ENCODE measurements around the gene FRMD6. TPM values are rescaled to one million over a fixed set of nuclear protein-coding genes. Genes with fewer than 3 reads are reported as not detected.

FRMD6 gene
- total and polyA plus RNA-seq, 8 donors, result 19.8 to 33.5 (median 28.9) TPM

DNA sequence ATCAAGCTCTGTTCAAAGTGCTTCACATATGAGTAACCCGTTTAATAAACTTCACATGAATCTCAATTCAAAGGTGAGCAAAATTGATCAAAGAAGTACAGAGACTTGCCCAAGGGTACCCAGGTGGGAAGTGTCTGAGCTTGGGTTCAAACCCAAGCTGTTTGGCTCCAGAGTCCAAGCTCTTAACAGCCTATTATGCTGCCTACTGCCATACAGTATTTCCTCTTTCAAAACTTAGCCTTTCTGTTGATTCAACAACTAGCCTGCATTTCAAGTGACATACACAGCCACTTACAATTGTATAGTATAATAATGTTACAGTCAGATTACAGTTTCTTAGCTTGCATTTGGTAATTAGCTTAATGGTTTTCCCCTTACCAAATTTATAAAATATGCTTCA, 29.7 kb downstream of the FRMD6 start:
- ATAC-seq, result no peak
- intact Hi-C loops (cut with DNase I), result no loop called here

DNA sequence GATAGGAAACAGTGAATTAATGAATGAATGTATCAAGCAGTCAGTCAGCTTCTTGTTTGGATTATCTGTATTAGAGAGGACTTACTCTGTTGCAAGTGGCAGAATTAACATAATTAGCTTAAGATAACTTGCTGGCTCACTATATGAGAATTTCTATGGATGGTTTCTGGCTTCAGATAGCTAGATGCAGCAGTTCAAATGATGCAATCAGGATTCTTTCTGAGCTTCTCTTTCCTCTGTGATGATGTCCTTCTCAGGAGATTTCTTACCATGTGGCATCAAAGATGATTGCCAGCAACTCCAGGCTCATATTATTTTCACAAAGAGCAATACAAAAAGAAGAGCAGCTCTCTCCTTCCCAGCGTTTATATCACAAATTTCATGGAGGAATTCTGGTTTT, 30.7 kb downstream of the FRMD6 start:
- Histone ChIP-seq H3K27me3 (no peaks in the 10 kb centered on the region), H3K36me3 (no peaks in the 10 kb centered on the region), H3K27ac (no peak overlapping the region), H3K4me3 (no peak overlapping the region), H3K9me3 (no peaks in the 10 kb centered on the region), H3K4me1 (no peaks in the 10 kb centered on the region)
- intact Hi-C loops (cut with DNase I), result no loop called here
- ATAC-seq (no peak), DNase-seq (no peak)
- TF ChIP-seq, protein P1, sequence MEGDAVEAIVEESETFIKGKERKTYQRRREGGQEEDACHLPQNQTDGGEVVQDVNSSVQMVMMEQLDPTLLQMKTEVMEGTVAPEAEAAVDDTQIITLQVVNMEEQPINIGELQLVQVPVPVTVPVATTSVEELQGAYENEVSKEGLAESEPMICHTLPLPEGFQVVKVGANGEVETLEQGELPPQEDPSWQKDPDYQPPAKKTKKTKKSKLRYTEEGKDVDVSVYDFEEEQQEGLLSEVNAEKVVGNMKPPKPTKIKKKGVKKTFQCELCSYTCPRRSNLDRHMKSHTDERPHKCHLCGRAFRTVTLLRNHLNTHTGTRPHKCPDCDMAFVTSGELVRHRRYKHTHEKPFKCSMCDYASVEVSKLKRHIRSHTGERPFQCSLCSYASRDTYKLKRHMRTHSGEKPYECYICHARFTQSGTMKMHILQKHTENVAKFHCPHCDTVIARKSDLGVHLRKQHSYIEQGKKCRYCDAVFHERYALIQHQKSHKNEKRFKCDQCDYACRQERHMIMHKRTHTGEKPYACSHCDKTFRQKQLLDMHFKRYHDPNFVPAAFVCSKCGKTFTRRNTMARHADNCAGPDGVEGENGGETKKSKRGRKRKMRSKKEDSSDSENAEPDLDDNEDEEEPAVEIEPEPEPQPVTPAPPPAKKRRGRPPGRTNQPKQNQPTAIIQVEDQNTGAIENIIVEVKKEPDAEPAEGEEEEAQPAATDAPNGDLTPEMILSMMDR (IDR thresholded peaks at IDR 0.05), result no peak

More for the DNA sequence above, 29.7 kb downstream of the FRMD6 start:
- H3K27me3 ChIP-seq, result no peaks in the 10 kb centered on the region
- no peak for DNase-seq
- H3K4me1 ChIP-seq, result no peaks in the 10 kb centered on the region
- H3K27ac ChIP-seq, result no peak overlapping the region
- no peak overlapping the region for H3K4me3 ChIP-seq
- TF ChIP-seq, protein P1 (IDR thresholded peaks at IDR 0.05), result no peak
- no peaks in the 10 kb centered on the region for H3K36me3 ChIP-seq
- no peaks in the 10 kb centered on the region for H3K9me3 ChIP-seq

GRCh38 chr14:51684760-51685159, 33.0 kb downstream of the FRMD6 start:
- no peaks in the 10 kb centered on the region for H3K4me1 ChIP-seq
- DNase-seq (no peak), ATAC-seq (no peak)
- H3K36me3 ChIP-seq, result no peaks in the 10 kb centered on the region
- TF ChIP-seq, protein P1 (IDR thresholded peaks at IDR 0.05), result no peak
- no peak overlapping the region for H3K4me3 ChIP-seq
- H3K9me3 ChIP-seq, result no peaks in the 10 kb centered on the region
- intact Hi-C loops (cut with DNase I), result no loop called here
- H3K27ac ChIP-seq, result no peak overlapping the region
- no peaks in the 10 kb centered on the region for H3K27me3 ChIP-seq

- intact Hi-C loops (cut with DNase I), result no loop called here
- no peaks in the 10 kb centered on the region for H3K36me3 ChIP-seq
- H3K27me3 ChIP-seq, result no peaks in the 10 kb centered on the region
- no peak overlapping the region for H3K4me3 ChIP-seq
- TF ChIP-seq, protein P1 (IDR thresholded peaks at IDR 0.05), result no peak
- no peak for ATAC-seq
- H3K27ac ChIP-seq, result no peak overlapping the region
- DNase-seq, result no peak
- no peaks in the 10 kb centered on the region for H3K4me1 ChIP-seq
- no peaks in the 10 kb centered on the region for H3K9me3 ChIP-seq
These were observed 39.5 kb downstream of the FRMD6 start for GRCh38 chr14:51691176-51691575.

DNA sequence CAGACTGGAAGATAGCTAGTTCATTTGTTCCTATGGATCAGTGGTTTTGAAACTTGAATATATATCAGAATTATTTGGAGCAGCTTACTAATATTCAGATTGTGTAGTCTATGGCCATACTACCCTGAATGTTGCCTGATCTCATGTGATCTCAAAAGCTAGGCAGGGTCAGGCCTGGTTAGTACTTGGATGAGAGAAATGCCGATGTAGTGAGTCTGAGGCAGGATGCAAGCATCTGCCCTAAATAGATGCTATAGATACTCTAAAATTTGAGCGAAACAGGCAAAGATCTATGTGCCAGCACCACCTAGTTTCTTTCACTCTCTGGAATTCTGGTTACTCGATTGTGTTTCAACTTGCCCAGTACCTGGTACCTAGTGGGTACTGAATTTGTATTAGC, 40.9 kb downstream of the FRMD6 start:
- no peaks in the 10 kb centered on the region for H3K4me1 ChIP-seq

More for the DNA sequence above, 40.9 kb downstream of the FRMD6 start:
- no peak for DNase-seq
- Histone ChIP-seq H3K9me3 (no peaks in the 10 kb centered on the region), H3K4me3 (no peak overlapping the region), H3K27me3 (no peaks in the 10 kb centered on the region), H3K27ac (no peak overlapping the region), H3K36me3 (no peaks in the 10 kb centered on the region)
- intact Hi-C loops (cut with DNase I), result no loop called here
- TF ChIP-seq, protein P1 (IDR thresholded peaks at IDR 0.05), result no peak
- ATAC-seq, result no peak
